ENCODE measurements around the gene NTM. TPM values are rescaled to one million over a fixed set of nuclear protein-coding genes. Genes with fewer than 3 reads are reported as not detected.

The NTM gene
- total and polyA plus RNA-seq, 2 of the 8 experiments (the other 6 are each of a cell fraction or from before 2014, with no cell fraction given), result 13.4 to 20.0 TPM

- Histone ChIP-seq H3K4me3 (ENCODE audit: extremely low read depth in 1 of 4, insufficient read depth in 2 of 4, low read depth in 3 of 4, low read length in 4 of 4) (no peak overlapping the region), H3K56ac (replicated peaks; ENCODE audit: insufficient read length, low read depth, low read length) (no peak overlapping the region), H3K9ac (replicated peaks in 1 of 4; ENCODE audit: extremely low read depth in 1 of 4, low read depth in 3 of 4, low read length in 3 of 4) (no peak overlapping the region), H3K4me2 (ENCODE audit: insufficient read depth in 1 of 2, low read depth in 2 of 2, low read length in 2 of 2) (no peak overlapping the region), H4K8ac (ENCODE audit: extremely low read depth, insufficient read depth, low read length) (no peak overlapping the region), H3K14ac (ENCODE audit: insufficient read length) (no peak overlapping the region), H3K23me2 (ENCODE audit: low read depth, low read length) (peaks cover 1% of the 10 kb centered on the region; the same call in 1 of the 2 replicates), H2BK5ac (ENCODE audit: low read depth, low read length) (no peak overlapping the region), H2BK12ac (ENCODE audit: low read depth, low read length) (no peak overlapping the region), H4K5ac (ENCODE audit: insufficient read length, low read depth, low read length) (no peak overlapping the region), H3K18ac (ENCODE audit: extremely low read depth, low read length) (no peak overlapping the region), H3K9me3 (ENCODE audit: insufficient read depth in 2 of 2, low read depth in 1 of 2, low read length in 1 of 2) (no peaks in the 10 kb centered on the region), H2BK15ac (ENCODE audit: low read length) (no peak overlapping the region), H2BK120ac (replicated peaks; ENCODE audit: low read depth, low read length) (no peak overlapping the region), H2AFZ (ENCODE audit: low read length) (no peak overlapping the region), H3K4ac (replicated peaks; ENCODE audit: insufficient read length, low read depth, low read length) (no peak overlapping the region), H3K4me1 (replicated peaks in 1 of 4; ENCODE audit: control insufficient read depth in 3 of 4, insufficient read depth in 4 of 4, low read length in 3 of 4) (peaks cover 0 to 2% (median 0%) of the 10 kb centered on the region in 4 experiments; a peak in 2 of 7 replicates), H2BK20ac (ENCODE audit: low read length) (no peak overlapping the region), H3K27me3 (replicated peaks in 1 of 4; ENCODE audit: control insufficient read depth in 3 of 4, extremely low read depth in 1 of 4, insufficient read depth in 3 of 4, low read length in 3 of 4) (no peaks in the 10 kb centered on the region), H3K27ac (ENCODE audit: low read depth, low read length) (no peak overlapping the region), H4K20me1 (replicated peaks in 1 of 2; ENCODE audit: control insufficient read depth in 1 of 2, insufficient read depth in 2 of 2, low read length in 2 of 2) (peaks cover 0 to under 1% of the 10 kb centered on the region in 2 experiments), H4K91ac (replicated peaks; ENCODE audit: insufficient read length, low read length) (no peak overlapping the region), H3K79me2 (ENCODE audit: control insufficient read depth in 1 of 2, insufficient read depth in 2 of 2, low read length in 2 of 2) (0 out of 4 replicates have a peak, but pooled peaks cover 0 to under 1% of the 10 kb centered on the region in 2 experiments), H2AK5ac (ENCODE audit: low read depth, low read length) (no peak overlapping the region), H3K23ac (ENCODE audit: insufficient read length) (no peak overlapping the region), H3K79me1 (ENCODE audit: low read depth, low read length) (no peaks in the 10 kb centered on the region), H3K36me3 (ENCODE audit: control insufficient read depth in 2 of 4, insufficient read depth in 4 of 4, low read length in 3 of 4) (no peaks in the 10 kb centered on the region)
- DNase-seq (ENCODE audit: low read depth in 1 of 2, low spot score in 2 of 2), result no peak
- POLR2A ChIA-PET (ENCODE audit: partially characterized antibody), result no interaction called here
- CTCF ChIA-PET (ENCODE audit: partially characterized antibody), result interaction anchor here (0.8 to 1.8 kb wide), 3 partner anchors 17 to 85 kb away, joined by 3 to 9 read pairs (median 4); no protein-coding TSS in a partner anchor
- TF ChIP-seq SIN3A (conservative IDR thresholded peaks at IDR 0.05 in 1 of 2, IDR thresholded peaks at IDR 0.05 in 1 of 2; ENCODE audit: low read depth in 1 of 2, low read length in 2 of 2), result no peak
- FAIRE-seq, result no peak
- 91% methylated on average over 2 of the region's 2 CpGs; no CpG with 5 or more reads in 1 of the 2 experiments for WGBS, 2 experiments (ENCODE audit: extremely low coverage in 1 of 2, insufficient coverage in 1 of 2, insufficient read length in 1 of 2, insufficient replicate concordance in 2 of 2, low coverage in 1 of 2, low lambda C conversion rate in 2 of 2, missing lambda C conversion rate in 1 of 2)
Observed at GRCh38 chr11:131833366-131833765, 463.0 kb downstream of the NTM start.
